Gastroesophageal sphincter (tissue), 3 donors: ENCODE measurements around the gene GPC3.

Experiments
- EP300 ChIP-seq: sonication (generic); formaldehyde crosslinking; IDR thresholded peaks from one replicate; pipeline ENCODE4 v1.6.1; 2017; ENCODE audit warnings: antibody characterized with exemption, mild to moderate bottlenecking
- POLR2A ChIP-seq, 2 donors: fragments of 450-650 bp; IDR thresholded peaks; one replicate each; pipeline ENCODE4 v1.6.1; 2017; ENCODE audit warnings: antibody characterized with exemption in 2 of 2, mild to moderate bottlenecking in 2 of 2, moderate library complexity in 1 of 2
- POLR2AphosphoS5 ChIP-seq: sonication (generic); formaldehyde crosslinking; IDR thresholded peaks from one replicate; pipeline ENCODE4 v1.6.1; 2017; ENCODE audit warnings: antibody characterized with exemption
- TF ChIP-seq, protein P1 (sequence below), 4 experiments: fragments of 200-600 bp in 2 of 4; fragments of 450-650 bp in 2 of 4; sonication (generic) in 1 of 4; IDR thresholded peaks; one replicate each; pipeline ENCODE4 v1.5.1; 2017 to 2019; ENCODE audit warnings: antibody characterized with exemption in 4 of 4, mild to moderate bottlenecking in 2 of 4, moderate library complexity in 2 of 4

DNA sequence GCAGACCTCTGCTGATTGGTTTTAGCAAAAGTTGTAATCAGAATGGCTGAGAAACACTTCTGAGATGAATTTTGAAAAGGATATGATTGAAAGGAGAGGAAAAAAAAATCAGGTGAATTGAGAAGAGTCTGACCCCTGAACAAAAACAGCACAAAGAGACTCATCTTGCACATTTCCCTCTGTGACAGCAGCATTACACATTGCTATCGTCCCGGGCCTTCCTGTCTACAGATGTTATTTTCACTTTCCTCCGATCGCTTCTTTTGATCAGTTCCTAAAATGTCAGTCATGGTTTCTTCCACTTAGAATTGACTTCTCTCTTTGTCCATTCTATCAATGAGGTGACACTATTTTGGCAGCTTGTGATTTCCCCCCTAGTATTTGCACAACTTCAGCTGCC, 262.6 kb downstream of the GPC3 start:
- TF ChIP-seq, protein P1, sequence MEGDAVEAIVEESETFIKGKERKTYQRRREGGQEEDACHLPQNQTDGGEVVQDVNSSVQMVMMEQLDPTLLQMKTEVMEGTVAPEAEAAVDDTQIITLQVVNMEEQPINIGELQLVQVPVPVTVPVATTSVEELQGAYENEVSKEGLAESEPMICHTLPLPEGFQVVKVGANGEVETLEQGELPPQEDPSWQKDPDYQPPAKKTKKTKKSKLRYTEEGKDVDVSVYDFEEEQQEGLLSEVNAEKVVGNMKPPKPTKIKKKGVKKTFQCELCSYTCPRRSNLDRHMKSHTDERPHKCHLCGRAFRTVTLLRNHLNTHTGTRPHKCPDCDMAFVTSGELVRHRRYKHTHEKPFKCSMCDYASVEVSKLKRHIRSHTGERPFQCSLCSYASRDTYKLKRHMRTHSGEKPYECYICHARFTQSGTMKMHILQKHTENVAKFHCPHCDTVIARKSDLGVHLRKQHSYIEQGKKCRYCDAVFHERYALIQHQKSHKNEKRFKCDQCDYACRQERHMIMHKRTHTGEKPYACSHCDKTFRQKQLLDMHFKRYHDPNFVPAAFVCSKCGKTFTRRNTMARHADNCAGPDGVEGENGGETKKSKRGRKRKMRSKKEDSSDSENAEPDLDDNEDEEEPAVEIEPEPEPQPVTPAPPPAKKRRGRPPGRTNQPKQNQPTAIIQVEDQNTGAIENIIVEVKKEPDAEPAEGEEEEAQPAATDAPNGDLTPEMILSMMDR (IDR thresholded peaks at IDR 0.05) = no peak
- no peak for TF ChIP-seq EP300
- TF ChIP-seq POLR2AphosphoS5 = no peak
- TF ChIP-seq POLR2A (IDR thresholded peaks at IDR 0.05) = no peak
